Stimulated activated CD4-positive, alpha-beta T cell treated with anti-CD3 and anti-CD28 coated beads, TNF-alpha, amount 100 ng/mL, for 24 hours (primary cell): ENCODE measurements around the gene NECAP2.
"Not testable (repeated sequence)": the region's sequence is repeated elsewhere in the genome, so short reads cannot be mapped to it uniquely, and the experiment has no call there.

Source experiments
- DNase-seq, 3 experiments: peaks; one replicate each; pipeline ENCODE4 v3.0.0-alpha.2; 2020; ENCODE audit warnings: low read depth in 3 of 3

NECAP2 gene

DNA sequence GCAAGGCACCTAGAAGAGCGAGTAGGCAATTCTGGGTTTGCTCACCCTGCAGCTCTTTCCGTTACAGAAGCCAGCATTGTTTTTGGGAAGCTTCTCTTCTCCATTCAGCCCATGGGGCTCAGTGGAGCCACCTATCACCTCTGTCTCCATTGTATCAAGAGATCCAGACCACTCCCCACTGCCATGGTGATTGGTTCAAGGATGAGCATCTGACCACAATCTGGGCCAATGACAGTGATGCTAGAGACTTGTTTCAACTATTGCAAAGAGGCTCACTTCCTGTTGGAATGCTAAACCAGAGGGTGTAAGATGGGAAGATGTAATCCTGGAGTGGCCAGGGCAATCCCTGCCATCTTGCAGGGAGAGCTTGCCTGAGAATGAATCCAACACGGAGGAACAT, 9.9 kb upstream of the NECAP2 start:
- DNase-seq: no peak

GRCh38 chr1:16433030-16433429, 7.5 kb upstream of the NECAP2 start:
- DNase-seq: no peak

- no peak for DNase-seq
Measured at GRCh38 chr1:16434007-16434406, 6.5 kb upstream of the NECAP2 start.

- no peak for DNase-seq
Measured at GRCh38 chr1:16434501-16434900, 6.0 kb upstream of the NECAP2 start.

- DNase-seq: no peak
Measured at GRCh38 chr1:16436946-16437474, 3.5 kb upstream of the NECAP2 start, which contains the start of gene SPATA21. SPATA21 (minus strand) TSS chr1:16437424; CDS start chr1:16431371, 6,053 bp downstream.

- DNase-seq: no peak
Measured at GRCh38 chr1:16438516-16438915, 2.0 kb upstream of the NECAP2 start.

GRCh38 chr1:16438924-16439323, 1.6 kb upstream of the NECAP2 start:
- no peak for DNase-seq

DNA sequence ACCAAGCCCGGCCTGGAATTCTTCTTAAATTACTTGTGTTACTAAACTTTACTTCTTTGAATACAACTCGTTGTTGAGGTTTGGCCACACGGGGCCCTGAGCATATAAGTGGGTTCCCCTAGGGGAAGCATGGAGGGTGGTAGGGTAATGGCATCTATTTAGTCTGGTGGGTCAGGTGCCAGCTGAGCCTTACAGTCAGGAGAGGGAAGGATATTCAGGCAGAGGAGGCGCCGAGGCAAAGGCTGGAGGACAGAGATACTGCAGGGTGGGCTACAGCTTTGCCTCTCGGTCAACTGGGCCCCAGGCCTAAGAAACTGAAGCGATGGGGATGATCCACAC, 424 bp upstream of the NECAP2 start:
- DNase-seq: no peak

- DNase-seq: peak in 1 of 3 experiments; percentile 5
Measured at GRCh38 chr1:16441282-16441665, 750 bp downstream of the NECAP2 start.

GRCh38 chr1:16442265-16442664, 1.7 kb downstream of the NECAP2 start:
- DNase-seq: no peak

- no peak for DNase-seq
Measured at GRCh38 chr1:16442941-16443340, 2.4 kb downstream of the NECAP2 start.

DNA sequence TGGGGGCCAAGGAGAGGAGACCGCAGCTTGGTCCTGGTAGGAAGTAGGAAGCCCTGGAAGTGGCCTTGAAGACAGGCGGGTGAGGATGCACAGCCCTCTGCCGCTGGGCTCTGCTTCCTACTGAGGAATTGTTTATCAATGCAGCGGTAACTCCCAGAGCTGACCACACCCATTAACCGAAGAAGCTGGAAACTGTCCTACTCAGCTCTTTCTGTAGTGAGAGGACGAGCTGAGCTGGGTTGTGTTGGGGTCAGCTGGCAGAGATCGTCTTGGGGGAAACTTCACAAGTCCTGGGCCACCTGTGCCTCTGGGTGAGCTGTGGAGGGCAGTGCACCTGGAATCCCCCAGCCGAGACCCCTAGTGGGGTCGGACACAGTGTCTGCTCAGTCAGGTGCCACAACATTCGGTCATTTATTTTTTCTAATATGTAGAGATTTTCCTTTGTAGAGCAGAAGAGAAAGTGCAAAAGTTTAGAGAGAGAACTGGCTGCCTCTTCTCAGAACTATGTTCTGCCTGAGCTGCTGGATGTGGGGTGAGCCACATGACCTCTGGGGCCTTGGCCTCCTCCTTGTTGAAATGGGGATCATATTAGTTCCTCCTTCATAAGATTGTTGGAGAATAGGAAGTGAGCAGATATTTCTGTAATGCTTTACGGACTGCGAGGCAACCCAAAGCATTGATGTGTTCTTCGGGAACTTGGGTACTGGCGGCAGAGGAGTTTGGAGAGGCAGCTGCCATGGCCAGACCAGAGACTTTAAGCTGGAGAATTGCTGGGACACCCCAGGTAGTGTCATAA, 3.6 kb downstream of the NECAP2 start:
- DNase-seq: no peak

GRCh38 chr1:16445052-16445451, 4.5 kb downstream of the NECAP2 start:
- DNase-seq: no peak

GRCh38 chr1:16446116-16446515, 5.6 kb downstream of the NECAP2 start:
- DNase-seq: no peak

DNA sequence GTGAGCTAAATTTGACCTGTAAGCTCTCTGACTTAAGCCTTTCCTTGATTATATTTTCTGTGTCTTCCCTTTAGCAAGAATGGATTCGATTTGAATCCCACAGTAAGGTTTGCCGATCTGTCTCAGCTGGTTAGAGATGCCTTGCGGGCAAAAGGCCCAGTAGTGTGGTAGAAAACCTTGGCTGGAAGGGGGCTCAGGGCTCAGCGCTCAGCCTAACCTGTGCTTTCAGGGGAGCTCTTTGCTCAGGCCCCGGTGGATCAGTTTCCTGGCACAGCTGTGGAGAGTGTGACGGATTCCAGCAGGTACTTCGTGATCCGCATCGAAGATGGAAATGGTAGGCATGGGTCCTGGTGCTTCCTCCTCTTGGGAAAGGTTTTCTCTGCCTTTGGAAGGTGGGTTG, 7.1 kb downstream of the NECAP2 start:
- no peak for DNase-seq

DNA sequence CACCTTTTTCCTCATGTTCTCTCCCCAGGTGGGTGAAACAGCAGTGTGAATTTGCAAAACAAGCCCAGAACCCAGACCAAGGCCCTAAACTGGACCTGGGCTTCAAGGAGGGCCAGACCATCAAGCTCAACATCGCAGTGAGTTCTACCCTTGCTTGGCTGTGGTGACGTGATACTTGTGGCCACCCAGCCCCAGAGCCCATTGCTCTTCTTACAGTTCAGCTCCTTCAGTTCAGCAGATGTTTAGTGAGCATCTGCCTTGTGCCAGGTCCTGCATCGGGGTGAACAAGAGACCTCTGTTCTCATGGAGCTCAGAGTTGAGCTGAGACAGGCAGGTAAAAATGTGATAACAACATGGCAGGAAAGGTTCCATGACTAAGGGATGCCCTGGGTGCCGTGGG, 8.5 kb downstream of the NECAP2 start:
- no peak for DNase-seq

- DNase-seq: no peak
Measured at GRCh38 chr1:16449666-16450065, 9.1 kb downstream of the NECAP2 start.

DNA sequence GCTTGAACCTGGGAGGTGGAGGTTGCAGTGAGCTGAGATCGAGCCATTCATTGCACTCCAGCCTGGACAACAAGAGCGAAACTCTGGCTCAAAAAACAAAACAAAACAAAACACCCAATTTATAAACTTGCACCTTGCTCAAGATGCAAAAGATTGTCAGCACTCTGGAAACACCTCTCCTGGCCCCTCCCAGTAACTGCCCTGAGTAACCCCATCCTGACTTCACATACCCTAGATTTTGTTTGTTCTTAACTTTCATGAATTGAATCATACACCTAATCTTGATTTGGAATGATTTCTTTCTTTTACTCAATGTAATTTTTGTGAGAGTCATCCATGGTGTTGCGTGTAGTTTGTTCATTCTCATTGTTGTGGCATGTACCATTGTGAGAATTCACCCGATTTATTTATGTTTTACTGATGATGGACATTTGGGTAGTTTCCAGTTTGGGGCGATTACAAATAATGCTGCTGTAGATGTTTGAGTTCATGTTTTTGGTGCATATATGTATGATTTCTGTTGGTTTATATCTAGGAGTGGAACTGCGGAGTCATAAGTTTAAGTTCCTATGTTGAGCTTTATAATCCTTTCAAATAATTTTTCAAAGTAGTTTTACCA, 10.4 kb downstream of the NECAP2 start:
- DNase-seq: no peak

GRCh38 chr1:16451841-16452528, 11.5 kb downstream of the NECAP2 start:
- no peak for DNase-seq

GRCh38 chr1:16454909-16455308, 14.4 kb downstream of the NECAP2 start:
- DNase-seq: not testable (repeated sequence)

- not testable (repeated sequence) for DNase-seq
Measured at GRCh38 chr1:16456151-16456550, 15.6 kb downstream of the NECAP2 start.

DNA sequence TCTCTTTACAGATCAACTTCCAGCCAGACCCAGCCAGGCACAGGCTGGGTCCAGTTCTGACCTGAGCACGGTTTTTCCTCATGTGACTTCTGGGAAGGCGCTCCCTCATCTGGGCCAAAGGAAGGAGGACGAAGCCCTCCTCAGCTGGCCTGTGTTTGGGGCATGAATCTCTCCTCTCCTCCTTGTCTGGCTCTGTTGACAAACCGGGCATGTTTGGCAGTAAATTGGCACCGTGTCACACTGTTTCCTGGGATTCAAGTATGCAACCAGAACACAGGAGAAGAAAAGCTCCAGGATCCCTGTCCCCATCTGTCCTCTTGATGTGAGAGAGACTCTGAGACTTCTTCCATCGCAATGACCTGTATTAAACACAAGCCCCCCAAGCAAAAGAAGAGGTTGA, 18.3 kb downstream of the NECAP2 start:
- DNase-seq: no peak
